Cardiac muscle cell (in vitro differentiated cells and primary cell): Measurements from ENCODE around the gene CFHR3. TPM values are rescaled to one million over a fixed set of nuclear protein-coding genes. Genes with fewer than 3 reads are reported as not detected.

Source experiments
- DNase-seq, 2 donors: peaks; one replicate each; pipeline versions ENCODE4 v3.0.0 to v3.0.0-alpha.2; 2010 to 2017; ENCODE audit warnings: low read depth in 1 of 2, low spot score in 1 of 2
- H3K27ac ChIP-seq: fragments of 200-600 bp; sonication (generic); 2 replicates; pipeline ENCODE4 v1.5.1; 2016
- H3K27me3 ChIP-seq: fragments of 200-600 bp; sonication (generic); 2 replicates; pipeline ENCODE4 v1.6.0; 2016; ENCODE audit warnings: control low read depth
- H3K36me3 ChIP-seq: fragments of 200-600 bp; sonication (generic); 2 replicates; pipeline ENCODE4 v1.5.1; 2016; ENCODE audit warnings: control low read depth
- H3K4me1 ChIP-seq: fragments of 200-600 bp; sonication (generic); 2 replicates; pipeline ENCODE4 v1.8.1; 2017; ENCODE audit warnings: low read depth, mild to moderate bottlenecking, mixed run types
- H3K4me3 ChIP-seq: fragments of 200-600 bp; sonication (generic); 2 replicates; pipeline ENCODE4 v1.5.1; 2016; ENCODE audit warnings: mild to moderate bottlenecking
- H3K9me3 ChIP-seq: fragments of 200-600 bp; sonication (generic); 2 replicates; pipeline ENCODE4 v1.5.1; 2017; ENCODE audit warnings: low read depth, mild to moderate bottlenecking, control low read depth
- CTCF ChIP-seq: IDR thresholded peaks from 2 replicates; pipeline ENCODE4 v1.5.1; 2012; ENCODE audit warnings: low read depth, mild to moderate bottlenecking, low read length
- polyA plus RNA-seq: library from polyadenylated mRNA; unstranded; fragments of >200 nt; fragmentation: Nextera tagmentation; extraction: Ambion mirVana; gene quantifications from 2 replicates; pipeline ENCODE4 v1.2.1, GENCODE V29; 2016
- total RNA-seq: library from RNA; depleted of rRNA; stranded (reverse); fragments of >200 nt; gene quantifications from 2 replicates; pipeline ENCODE4 v1.2.3, GENCODE V29; 2016

The CFHR3 gene
- 0.07 and 0.39 TPM in 2 replicates for total RNA-seq
- polyA plus RNA-seq: not detected in 2 replicates

- no peaks in the 10 kb centered on the region for H3K27me3 ChIP-seq
- H3K36me3 ChIP-seq: no peaks in the 10 kb centered on the region
- no peak for DNase-seq
- no peak for TF ChIP-seq CTCF
- H3K9me3 ChIP-seq: no peaks in the 10 kb centered on the region
- H3K27ac ChIP-seq: no peak within 1 kb of the TSS
- no peaks in the 10 kb centered on the region for H3K4me1 ChIP-seq
- no peak within 1 kb of the TSS for H3K4me3 ChIP-seq
These were observed at the start of gene CFHR3 for GRCh38 chr1:196774603-196775002. Gene CFHR3, plus strand, starts transcription at chr1:196774840. Its CDS starts 47 bp downstream, at chr1:196774887.

GRCh38 chr1:196732526-196732925, 42.1 kb upstream of the CFHR3 start:
- Histone ChIP-seq H3K27ac (no peak overlapping the region), H3K4me1 (no peaks in the 10 kb centered on the region), H3K27me3 (no peaks in the 10 kb centered on the region), H3K36me3 (no peaks in the 10 kb centered on the region), H3K9me3 (no peaks in the 10 kb centered on the region), H3K4me3 (no peak overlapping the region)
- no peak for DNase-seq
- peak; percentile 21 for TF ChIP-seq CTCF

- Histone ChIP-seq H3K27ac (no peak overlapping the region), H3K36me3 (no peaks in the 10 kb centered on the region), H3K4me3 (no peak overlapping the region), H3K4me1 (no peaks in the 10 kb centered on the region), H3K9me3 (no peaks in the 10 kb centered on the region), H3K27me3 (no peaks in the 10 kb centered on the region)
- TF ChIP-seq CTCF: no peak
- DNase-seq: no peak
These were observed 41.3 kb upstream of the CFHR3 start for GRCh38 chr1:196733091-196733970.

- no peak for TF ChIP-seq CTCF
- Histone ChIP-seq H3K36me3 (no peaks in the 10 kb centered on the region), H3K27me3 (no peaks in the 10 kb centered on the region), H3K4me3 (no peak overlapping the region), H3K27ac (no peak overlapping the region), H3K9me3 (no peaks in the 10 kb centered on the region), H3K4me1 (no peaks in the 10 kb centered on the region)
- no peak for DNase-seq
These were observed 40.6 kb upstream of the CFHR3 start for GRCh38 chr1:196734006-196734405.

GRCh38 chr1:196734460-196734859, 40.2 kb upstream of the CFHR3 start:
- H3K4me3 ChIP-seq: no peak overlapping the region
- TF ChIP-seq CTCF: no peak
- no peak overlapping the region for H3K27ac ChIP-seq
- no peaks in the 10 kb centered on the region for H3K36me3 ChIP-seq
- H3K9me3 ChIP-seq: no peaks in the 10 kb centered on the region
- H3K27me3 ChIP-seq: no peaks in the 10 kb centered on the region
- no peaks in the 10 kb centered on the region for H3K4me1 ChIP-seq
- DNase-seq: no peak
